NCI-H1930 (cell line): ENCODE data around the gene ZDHHC24.
"Not testable (repeated sequence)": the region's sequence is repeated elsewhere in the genome, so short reads cannot be mapped to it uniquely, and the experiment has no call there.

ENCODE experiments used
- DNase-seq, 2 experiments: peaks; one replicate each; lab custom pipeline; 2025; lab: John Stamatoyannopoulos, UW

The ZDHHC24 gene

DNA sequence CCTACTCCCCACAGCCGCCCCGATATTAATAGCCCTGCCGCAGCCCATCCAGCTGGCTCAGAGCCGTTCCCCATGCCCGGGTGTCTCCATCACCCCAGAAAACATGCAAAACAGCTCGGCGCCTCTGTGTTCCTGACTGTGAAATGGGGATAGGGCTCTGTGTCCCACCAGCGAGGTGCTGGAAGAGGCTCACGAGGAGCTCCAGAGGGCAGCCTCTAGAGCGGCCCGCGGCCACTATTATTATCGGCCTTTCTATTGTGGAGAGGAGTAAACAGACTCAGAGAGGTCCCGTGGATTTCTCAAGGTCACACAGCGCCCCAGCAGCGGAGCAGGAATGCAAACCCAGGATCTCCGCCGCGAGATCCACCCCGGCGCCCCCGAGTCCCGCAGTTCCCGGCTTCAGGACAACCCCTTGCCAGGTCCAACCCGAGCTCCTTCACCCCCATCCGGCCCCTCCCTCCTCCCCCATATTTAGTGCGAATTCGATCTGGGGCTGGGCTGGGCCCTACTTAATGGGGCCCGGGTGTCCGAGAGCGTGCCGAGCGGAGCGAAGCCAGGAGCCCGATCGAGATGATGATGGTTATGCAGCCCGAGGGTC lies 619 bp upstream of the ZDHHC24 start, which contains the start of gene ACTN3:
TSS of gene ACTN3 (plus strand) at position 536 of the 598 bp plus-strand sequence. CDS start at position 571, 35 bp downstream.
- DNase-seq, result no peak

GRCh38 chr11:66544952-66545351 lies 896 bp downstream of the ZDHHC24 start:
- not testable (repeated sequence) for DNase-seq

DNA sequence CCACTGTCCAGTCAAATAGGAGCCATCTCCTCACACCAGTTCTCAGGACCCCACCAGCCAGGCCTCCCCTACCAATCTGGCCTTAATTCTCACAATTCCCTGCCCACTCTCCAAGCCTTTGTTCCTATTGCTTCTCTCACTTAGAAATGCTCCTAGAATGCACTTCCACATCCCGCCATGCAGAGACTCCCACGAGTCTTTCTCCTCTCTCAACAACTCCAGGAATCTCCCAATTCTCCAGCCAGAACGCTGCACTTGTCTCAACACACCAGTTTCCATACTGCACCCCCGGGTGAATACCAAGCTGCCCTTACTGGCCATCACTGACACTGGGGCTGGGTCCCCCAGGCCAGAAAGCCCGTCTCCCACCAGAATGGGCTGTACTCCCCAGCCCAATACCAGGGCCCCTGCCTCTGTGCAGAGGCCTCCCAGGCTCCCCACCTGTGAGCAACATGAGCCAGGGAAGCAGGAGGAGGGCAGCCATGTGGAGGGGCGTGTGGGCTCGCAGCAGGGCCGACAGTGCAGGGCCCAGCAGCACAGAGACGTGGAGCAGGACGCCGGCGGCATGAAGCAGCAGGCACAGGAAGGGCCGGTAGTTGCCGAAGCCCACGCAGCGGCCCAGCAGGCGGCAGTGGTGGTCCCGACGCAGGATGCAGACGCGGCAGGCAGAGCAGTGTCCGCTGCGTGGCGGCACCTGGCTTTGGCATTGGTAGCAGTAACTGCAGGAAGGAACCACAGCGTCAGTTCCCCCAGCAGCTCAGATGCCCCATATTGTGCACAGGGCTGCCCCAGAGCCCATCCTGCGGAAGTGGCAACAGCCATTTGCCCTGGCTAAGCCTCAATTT lies 2.4 kb downstream of the ZDHHC24 start:
- no peak for DNase-seq

GRCh38 chr11:66542362-66542761 lies 3.5 kb downstream of the ZDHHC24 start:
- DNase-seq, result no peak

DNA sequence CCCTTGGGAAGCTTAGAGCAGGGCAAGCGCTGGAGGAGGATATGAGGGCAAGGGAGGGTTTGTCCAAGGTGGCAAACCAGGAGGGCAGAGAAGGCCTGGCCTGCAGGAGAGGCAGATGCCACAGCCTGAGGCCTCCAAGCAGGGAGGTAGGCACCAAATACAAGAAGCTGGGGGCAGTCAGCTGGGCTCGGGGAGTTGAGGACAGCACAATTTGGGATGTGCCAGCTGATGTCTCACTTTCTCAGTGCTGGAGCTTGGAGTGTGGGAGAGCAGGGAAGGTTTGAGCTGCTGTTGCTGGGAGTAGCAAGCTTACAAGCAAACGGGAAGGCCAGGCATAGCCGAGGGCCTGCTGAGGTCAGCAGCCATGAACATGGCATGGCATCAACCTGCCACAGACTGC lies 4.0 kb downstream of the ZDHHC24 start:
- no peak for DNase-seq

GRCh38 chr11:66540598-66540997 lies 5.2 kb downstream of the ZDHHC24 start:
- not testable (repeated sequence) for DNase-seq

DNA sequence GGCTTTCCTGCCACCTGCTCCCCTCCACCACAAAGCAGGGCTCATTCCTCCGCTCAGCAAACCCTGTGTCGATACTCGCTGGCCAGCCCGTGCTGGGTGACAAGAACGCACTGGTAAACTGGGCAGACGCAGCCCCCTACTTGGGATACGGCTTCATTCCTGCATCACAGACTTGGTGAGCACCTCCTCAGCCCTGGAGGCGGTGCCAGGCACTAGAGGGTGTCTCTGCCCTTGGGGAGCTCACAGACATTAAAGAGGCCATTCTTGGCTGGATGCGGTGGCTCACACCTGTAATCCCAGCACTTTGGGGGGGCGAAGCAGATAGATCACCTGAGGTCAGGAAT lies 6.0 kb downstream of the ZDHHC24 start:
- no peak for DNase-seq

DNA sequence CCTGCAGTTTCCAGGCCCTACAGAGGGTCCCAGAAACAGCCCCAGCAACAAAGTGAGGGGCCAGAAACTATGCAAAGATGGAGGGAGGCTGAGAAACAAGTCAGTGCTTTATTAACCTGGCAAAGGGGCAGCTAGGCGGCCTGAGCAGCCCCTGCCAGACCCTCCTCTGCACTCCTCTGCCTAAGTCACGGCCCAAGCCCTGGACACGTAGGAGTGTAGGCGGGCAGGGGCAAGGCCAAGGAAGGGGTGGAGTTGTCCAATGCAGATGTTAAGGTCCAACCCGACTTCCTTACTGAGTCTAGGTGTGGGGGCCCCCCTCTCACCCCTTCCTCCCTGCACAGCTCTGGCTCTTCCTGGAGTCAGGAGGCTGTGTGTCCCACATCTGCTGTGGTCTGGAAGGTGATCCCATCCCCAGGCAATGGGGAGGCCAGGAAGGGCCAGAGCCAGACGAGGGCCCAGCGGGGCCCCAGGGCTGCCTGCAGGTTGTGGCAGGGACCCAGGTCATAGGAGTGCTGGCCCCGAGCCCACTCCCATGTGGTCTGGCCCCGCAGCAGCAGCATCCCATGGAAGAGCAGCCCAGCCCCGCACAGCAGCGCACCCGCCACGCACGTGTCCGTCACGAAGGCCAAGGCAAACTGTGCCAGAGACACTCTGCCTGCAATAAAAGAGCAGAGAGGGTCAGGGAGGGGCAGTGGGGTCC lies 6.5 kb downstream of the ZDHHC24 start:
- no peak for DNase-seq

DNA sequence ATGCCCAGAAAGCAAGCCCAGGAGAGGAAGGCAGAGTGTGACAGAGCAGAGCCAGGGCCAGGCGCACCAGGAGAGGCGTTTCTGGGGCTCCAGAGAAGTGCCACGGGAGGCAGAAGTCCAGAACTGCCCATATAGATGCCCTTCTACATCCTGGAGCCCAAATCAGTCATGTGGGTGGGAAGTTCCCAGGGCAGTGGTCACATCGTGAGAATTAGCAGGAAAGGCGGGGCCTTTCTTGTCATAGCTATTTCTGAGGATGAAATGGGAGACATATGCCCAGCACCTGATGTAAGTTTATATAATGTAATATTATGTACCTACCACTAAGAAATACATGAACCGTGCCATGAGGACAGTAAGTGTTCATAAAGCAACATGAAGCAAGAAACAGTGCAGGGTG lies 13.1 kb downstream of the ZDHHC24 start:
- DNase-seq, result no peak

DNA sequence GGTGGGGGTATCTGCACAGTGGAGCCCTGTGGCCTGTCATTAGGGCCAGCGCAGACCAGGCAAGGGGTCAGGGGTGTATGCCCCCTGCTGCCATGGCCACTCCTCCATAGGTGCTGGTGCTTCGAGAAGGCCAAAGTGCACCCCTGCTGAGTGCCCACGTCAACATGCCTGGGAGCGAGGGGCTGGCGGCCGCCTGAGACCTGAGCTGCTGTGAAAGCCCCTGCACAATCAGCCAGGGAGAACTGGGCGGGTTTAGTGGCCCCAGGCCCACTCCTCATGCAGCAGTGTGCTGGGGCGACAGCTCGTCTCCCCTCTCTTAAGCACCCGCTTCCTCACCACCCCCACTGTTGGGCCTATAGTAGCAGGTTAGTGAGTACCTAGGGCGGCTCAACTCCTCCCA lies 14.0 kb downstream of the ZDHHC24 start:
- DNase-seq, result no peak

DNA sequence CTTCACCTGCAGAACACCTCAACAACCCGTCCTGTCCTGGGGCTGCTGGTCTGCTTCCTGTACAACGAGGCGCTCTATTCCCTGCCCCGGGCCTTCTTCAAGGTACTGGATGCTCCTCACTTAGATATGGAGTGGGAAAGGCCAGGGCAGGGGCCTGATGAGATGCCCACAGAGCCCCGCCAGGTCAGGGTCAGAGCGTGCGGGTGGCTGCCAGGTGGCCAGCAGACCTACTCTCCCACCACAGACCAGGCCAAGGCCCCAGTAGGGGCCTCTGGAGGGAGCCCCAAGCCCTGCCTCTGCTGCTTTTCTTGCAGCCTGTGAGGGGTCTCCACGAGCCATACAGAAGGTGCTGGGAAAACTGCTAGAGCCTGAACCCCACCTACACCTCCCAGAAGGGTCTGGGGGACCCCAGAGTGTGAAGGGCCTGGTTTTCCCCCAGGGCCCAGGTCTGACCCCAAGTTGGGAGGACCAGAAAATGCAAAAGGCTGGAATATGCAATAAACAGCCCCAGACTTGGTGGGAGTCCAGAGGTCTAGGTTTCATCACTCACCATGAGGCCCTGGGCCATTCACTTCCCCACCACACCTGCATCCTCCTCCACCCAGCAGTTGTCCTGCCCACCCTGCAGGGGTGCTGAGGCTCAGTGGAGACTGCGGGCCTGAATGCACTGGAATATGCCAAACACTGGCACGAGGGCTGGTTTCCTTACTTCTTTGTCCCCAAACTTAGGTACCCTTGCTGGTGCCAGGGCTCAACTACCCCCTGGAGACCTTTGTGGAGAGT lies 14.7 kb downstream of the ZDHHC24 start:
- DNase-seq, result no peak

DNA sequence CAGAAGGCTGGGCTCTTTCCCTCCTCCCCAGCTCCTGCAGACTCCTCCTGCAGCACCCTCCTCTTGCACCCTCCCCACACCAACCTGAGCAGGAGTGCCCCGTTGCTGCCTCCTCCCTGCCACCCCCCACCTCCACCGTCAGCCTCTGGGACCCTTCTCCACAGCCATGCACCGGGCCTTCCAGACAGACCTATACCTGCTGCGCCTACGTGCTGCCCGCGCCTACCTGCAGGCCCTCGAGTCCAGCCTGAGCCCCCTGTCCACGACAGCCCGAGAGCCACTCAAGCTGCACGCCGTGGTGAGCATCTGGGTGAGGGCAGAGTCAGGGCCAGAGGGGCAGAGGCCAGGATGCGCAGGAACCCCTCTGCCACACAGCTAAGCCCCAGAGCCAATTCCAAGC lies 16.2 kb downstream of the ZDHHC24 start:
- no peak for DNase-seq

DNA sequence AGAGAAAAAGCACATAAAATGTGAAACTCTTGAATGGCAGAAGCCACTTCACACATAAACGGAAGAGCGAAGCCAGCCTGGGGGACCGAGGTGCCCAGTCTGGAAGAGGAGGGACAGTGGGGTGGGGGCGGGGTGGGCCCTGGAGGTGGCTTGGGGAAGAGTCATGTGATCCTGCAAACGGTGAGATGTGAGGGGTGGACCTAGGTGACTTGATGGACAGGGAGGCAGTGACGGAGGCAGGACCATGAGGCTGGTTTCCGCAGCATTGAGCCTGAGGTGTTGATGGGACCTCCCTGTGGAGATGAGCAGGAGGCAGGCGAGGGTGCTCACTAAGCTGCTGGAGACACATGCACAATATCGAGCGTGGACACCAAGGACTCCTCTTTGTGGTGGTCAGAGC lies 16.8 kb downstream of the ZDHHC24 start:
- DNase-seq, result no peak

DNA sequence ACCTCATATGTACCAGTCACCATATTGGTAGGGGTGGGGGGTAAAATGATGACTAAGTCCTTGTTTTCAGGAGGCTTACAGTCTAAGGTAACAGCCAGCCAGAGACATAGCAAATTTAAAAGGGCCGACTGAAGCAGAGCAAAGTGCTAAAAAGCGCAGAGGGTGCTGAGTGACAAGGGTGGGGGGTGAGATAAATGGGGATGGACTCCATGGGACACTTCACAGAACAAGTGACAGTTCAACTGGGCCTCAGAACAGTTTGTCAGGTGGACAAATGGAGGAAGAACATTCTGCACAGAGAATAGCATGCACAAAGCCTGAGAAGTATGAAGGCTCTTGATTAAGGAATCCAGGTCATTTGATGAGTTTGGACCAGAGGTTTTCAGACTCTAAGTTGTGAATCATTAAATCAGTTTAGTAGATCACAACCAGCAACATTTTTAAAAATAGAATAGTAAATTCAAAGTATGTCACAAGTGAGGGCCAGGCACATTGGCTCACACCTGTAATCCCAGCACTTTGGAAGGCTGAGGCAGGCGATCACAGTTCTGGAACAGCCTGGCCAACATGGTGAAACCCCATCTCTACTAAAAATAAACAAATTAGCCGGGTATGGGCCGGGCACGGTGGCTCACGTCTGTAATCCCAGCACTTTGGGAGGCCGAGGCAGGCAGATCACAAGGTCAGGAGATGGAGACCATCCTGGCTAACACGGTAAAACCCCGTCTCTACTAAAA lies 21.4 kb downstream of the ZDHHC24 start:
- DNase-seq, result no peak

DNA sequence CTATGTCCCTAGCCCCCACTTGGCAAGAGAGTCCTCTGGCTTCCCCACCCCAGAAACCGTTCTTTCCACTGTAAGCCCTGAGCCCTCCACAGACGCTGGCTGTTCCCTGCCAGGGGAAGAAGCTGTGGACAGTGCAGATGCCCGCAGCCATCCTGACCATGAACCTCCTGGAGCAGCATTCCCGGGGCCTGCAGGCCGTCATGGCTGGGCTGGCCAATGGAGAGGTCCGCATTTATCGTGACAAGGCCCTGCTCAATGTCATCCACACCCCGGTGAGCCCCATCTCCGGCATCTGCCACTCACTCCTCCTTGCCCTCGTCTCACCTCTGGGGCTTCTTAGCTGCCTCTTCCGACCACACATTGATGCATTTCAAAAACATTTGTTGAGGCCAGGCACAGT lies 22.2 kb downstream of the ZDHHC24 start:
- no peak for DNase-seq

DNA sequence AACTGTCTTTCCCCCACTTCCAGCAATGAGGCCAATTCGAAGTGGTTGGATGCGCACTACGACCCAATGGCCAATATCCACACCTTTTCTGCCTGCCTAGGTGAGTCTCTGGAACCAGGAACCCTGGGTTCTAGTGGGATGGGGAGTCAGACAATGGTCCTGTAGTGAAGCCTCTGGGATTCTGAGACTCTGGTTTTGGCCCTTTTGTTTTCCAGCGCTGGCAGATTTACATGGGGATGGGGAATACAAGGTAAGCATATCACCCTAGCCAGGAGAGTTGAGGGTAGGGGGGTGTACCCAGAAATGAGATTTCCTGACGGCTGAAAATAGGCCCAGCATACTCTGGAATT lies 34.9 kb downstream of the ZDHHC24 start:
- no peak for DNase-seq

- peak; percentile 42 to 80 for DNase-seq
Observed at GRCh38 chr11:66510271-66510989, 35.4 kb downstream of the ZDHHC24 start, which contains the start of gene BBS1. Gene BBS1, plus strand, starts transcription at chr11:66510635. Its CDS starts 25 bp downstream, at chr11:66510660.

DNA sequence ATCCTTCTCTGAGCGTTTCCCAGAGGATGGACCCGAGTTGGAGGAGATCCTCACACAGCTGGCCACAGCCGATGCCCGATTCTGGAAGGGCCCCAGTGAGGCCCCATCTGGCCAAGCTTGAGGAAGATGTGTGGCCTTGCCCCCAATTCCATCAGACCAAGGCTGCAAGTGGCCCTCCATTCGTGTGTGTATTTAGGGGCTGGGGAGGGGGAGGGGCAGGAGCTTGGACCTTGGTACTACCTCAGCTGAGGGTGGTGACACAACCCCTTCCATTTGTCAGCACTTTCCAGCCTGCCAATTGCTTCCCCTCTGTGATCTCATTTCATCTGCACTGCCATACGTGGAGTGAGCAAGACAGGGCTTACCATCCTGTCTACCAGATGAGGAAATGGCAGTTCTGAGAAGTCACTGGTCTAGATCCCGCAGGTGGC lies 36.7 kb downstream of the ZDHHC24 start:
- DNase-seq, result no peak

DNA sequence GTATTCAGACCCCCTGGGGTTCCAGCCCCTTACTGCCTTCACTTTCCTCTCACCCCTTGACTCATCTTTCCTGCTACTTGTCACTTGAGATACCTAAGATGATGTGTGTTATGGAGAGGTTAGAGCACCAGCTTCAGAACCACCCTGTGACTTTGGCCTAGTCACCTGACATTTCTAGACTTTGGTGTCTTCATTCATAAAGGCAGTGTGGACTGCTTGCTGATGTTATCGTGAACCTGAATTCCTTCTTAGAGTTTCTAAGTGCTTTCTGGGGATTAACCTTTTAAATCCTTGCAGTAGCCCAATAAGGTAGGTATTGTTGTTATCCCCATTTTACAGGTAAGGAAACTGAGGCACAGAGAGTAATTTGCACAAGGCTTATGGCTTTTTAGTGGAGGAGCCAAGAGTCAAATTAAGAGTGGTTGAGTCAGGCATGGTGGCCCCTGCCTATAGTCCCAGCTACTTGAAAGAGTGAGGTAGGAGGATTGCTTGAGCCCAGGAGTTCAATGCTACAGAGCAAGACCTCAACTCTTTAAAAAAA lies 40.5 kb downstream of the ZDHHC24 start:
- no peak for DNase-seq

DNA sequence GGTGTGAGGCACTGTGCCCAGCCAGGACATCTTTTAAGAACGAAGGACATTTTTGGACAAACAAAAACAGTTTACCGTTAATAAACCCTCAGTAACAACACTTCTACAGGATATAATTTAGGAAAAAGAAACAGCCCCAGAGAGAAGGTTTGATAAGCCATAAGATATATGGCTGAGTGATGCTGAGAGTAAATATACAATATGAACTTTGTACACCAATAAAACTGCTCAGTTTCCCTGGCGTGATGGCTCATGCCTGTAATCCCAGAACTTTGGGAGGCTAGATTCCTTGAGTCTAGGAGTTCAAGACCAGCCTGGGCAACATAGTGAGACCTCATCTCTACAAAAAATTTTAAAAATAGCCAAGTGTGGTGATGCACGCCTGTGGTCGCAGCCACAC lies 47.3 kb downstream of the ZDHHC24 start:
- no peak for DNase-seq

DNA sequence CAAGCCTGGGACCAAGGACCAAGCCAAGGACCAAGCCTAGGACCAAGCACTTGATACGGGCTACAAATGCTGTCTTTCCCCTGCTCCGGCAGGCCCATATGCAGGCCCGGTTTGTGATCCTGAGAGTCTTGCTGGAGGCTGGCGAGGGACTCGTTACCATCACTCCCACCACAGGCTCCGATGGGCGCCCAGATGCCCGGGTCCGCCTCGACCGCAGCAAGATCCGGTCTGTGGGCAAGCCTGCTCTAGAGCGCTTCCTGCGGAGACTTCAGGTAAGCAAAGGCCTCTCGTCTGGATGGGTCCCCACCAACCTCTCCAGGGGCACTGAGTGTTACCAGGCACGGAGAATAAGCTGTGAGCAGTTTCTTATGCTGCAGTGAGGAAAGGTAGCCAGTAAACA lies 48.6 kb downstream of the ZDHHC24 start:
- no peak for DNase-seq
